LNCAP (cell line): ENCODE results near the gene FAU.

ENCODE experiments used
- TF ChIP-seq, protein P1 (sequence below): fragments of 450-650 bp; IDR thresholded peaks from 2 replicates; pipeline ENCODE4 v1.5.1; 2017; ENCODE audit warnings: mild to moderate bottlenecking

Gene FAU

DNA sequence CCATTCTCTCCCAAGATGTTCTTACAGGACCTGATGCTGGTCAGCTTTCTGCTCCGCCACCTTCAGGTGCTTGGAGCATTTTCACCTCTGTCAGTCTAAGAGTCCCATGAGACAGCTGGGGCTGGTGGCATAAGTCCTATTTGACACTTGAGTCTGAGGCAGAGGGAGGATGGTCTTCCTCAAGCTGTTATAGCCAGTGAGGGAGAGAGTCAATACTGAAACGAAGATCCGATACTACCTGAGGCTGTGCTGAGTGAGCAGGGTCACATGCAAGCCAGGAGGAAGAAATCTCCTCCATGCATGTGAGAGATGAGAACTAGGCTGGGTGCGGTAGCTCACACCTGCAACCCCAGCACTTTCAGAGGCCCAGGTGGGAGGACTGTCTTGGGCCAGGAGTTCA, 32.3 kb downstream of the FAU start:
- TF ChIP-seq, protein P1, sequence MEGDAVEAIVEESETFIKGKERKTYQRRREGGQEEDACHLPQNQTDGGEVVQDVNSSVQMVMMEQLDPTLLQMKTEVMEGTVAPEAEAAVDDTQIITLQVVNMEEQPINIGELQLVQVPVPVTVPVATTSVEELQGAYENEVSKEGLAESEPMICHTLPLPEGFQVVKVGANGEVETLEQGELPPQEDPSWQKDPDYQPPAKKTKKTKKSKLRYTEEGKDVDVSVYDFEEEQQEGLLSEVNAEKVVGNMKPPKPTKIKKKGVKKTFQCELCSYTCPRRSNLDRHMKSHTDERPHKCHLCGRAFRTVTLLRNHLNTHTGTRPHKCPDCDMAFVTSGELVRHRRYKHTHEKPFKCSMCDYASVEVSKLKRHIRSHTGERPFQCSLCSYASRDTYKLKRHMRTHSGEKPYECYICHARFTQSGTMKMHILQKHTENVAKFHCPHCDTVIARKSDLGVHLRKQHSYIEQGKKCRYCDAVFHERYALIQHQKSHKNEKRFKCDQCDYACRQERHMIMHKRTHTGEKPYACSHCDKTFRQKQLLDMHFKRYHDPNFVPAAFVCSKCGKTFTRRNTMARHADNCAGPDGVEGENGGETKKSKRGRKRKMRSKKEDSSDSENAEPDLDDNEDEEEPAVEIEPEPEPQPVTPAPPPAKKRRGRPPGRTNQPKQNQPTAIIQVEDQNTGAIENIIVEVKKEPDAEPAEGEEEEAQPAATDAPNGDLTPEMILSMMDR: no peak

DNA sequence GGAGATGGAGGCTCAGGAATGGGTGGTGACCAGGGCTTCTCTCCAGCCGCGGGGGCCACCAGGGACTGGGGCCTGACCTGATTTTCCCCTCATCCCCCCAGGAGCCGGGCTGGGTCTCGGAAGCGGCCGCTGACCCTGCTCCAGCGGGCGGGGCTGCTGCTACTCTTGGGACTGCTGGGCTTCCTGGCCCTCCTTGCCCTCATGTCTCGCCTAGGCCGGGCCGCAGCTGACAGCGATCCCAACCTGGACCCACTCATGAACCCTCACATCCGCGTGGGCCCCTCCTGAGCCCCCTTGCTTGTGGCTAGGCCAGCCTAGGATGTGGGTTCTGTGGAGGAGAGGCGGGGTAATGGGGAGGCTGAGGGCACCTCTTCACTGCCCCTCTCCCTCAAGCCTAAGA, 34.1 kb downstream of the FAU start:
- TF ChIP-seq, protein P1: no peak

DNA sequence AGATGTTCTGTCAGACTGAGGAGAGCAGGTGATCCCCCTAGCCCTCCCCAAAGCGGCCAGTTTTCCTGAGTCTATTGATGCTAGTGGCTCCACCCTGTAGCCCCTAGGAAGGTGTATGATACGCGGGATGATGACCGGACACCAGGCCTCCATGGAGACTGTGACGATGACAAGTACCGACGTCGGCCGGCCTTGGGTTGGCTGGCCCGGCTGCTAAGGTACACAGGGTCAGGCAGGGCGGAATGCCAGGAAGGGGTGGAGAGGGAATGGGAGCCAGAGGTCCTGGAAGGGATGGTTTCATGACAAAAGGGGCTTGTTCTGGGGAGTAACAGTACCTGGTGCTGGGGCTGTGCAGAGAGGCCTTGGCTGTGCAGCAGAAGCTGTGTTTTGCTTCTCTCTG, 34.7 kb downstream of the FAU start:
- TF ChIP-seq, protein P1: no peak

DNA sequence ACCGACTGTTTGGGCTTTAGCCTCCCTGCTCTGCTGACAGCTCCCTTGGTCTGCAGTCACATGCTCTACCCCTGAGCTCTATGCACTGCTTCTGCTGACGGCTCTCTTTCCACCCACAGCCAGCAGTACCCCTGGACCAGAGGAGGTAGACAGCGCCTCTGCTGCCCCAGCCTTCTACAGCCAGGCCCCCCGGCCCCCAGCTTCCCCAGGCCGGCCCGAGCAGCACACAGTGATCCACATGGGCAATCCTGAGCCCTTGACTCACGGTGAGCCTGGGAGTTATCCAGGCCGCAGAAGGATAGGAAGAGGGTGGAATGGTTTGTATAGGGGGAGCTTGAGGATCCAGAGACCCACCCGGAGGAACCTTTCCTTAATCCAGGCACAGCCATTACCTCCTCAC, 35.1 kb downstream of the FAU start:
- TF ChIP-seq, protein P1: no peak

DNA sequence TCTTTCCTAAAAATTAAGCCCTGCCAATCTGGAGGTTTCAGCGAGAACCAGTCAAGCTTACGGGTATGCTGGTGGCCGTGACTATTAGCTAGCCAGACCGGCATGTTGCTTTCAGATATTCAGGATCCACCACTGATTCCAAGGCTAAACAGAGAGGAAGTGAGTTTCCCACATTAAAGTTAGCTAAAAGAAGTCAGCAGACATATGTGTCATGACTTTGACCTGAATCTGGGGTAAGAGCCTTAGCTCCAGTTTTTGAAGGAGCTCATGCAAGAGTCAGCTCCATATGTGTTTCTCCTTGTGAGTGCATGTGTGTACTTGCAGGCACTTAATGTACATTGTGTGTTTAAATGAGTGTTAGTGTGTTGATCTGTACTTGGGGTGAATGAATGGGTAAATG, 36.5 kb downstream of the FAU start:
- TF ChIP-seq, protein P1: no peak

DNA sequence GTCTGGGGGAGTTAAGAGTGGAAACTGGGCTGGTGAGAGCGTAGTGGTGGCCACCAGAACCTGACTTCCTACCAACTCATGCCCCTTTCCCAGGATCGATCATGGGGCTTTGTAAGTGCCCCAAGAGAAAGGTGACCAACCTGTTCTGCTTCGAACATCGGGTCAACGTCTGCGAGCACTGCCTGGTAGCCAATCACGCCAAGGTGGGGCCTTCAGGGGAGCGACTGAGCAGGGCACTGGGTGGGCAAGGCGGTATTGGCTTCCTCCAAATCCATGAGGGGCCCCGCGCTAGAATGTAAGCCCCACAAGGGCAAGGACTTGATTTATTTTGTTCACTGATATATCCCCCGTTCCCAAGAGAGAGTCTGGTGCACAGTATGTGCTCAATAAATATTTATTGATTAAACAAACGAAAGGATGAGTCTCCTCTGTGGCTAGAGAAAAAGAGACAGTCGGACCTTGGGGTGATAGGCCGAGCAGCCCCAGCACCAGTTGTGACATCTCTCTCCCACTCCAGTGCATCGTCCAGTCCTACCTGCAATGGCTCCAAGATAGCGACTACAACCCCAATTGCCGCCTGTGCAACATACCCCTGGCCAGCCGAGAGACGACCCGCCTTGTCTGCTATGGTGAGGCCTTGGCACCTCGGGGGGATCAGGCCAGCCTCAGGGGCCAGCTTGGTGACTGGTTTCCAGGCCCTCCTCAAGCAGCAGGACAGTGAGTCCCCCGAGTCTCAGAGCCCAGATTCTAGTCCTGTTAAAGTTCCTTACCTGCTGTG, 37.1 kb downstream of the FAU start:
- TF ChIP-seq, protein P1: no peak

DNA sequence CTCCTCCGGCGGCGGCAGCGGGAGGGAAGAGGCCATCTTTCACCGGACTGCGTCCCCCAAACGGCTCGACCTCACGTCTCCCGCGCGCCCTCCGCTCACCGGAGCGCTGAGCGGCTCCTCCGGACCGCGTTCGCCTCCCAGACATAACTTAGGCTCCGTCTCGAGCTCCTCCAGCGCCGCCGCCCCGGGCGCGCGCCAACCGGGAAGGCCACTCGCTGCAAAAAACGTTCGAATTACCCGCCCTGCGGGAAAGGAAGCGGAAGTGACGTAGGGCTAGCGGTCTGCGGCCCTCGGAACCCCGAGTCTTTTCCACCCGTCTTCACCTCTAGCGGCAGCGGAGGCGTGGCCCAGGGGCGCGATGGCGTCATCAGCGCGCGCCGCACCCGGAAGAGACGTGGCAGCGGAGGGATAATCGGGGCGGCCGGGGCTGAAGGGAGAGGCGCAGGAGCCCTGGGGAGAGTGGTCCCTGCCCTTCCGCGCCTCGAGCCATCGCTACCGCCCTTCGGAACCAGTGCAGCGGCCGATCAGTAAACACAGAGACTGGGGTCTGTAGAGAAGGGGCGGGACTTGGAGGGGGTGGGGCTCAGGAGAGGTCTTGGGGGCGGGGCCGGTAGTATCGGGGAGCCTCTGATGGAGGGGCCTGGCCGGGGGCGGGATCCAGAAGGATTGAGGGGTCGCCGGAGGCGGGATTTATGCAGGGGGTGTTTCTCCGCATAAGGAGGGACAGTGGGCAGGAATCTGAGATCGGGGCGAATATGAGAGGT, 37.9 kb downstream of the FAU start, which contains the start of the genes CDCA5 and ZFPL1:
Gene CDCA5, minus strand, starts transcription at position 207 of the 764 bp plus-strand sequence. Its CDS starts 62 bp downstream, at position 145.
Gene ZFPL1, plus strand, starts transcription at position 389 of the 764 bp plus-strand sequence. CDS start 477 bp downstream, outside the sequence.
- TF ChIP-seq, protein P1: no peak
